HG03175 (cell line): Measurements from ENCODE around the gene CTCFL.

Source experiments
- ATAC-seq: cut with Tn5 transposase; IDR thresholded peaks from one replicate; pipeline ENCODE4 v1.9.1; 2021; ENCODE audit warnings: mild to moderate bottlenecking, moderate library complexity; ENCODE audit not compliant: unreplicated experiment

The CTCFL gene

GRCh38 chr20:57449398-57450354 is 75.3 kb downstream of the CTCFL start:
- ATAC-seq = no peak

- no peak for ATAC-seq
These were observed 76.1 kb downstream of the CTCFL start for GRCh38 chr20:57448764-57449354.
